GM18867 (cell line): ENCODE data around the gene VKORC1L1.
A peak's percentile ranks its signal among the peaks of the same experiment; 100 is the strongest.
"Not testable (repeated sequence)": the region's sequence is repeated elsewhere in the genome, so short reads cannot be mapped to it uniquely, and the experiment has no call there.

Experiments used
- ATAC-seq: cut with Tn5 transposase; IDR thresholded peaks from one replicate; pipeline ENCODE4 v1.9.1; 2021; ENCODE audit warnings: mild to moderate bottlenecking, moderate library complexity; ENCODE audit not compliant: unreplicated experiment

Gene VKORC1L1

DNA sequence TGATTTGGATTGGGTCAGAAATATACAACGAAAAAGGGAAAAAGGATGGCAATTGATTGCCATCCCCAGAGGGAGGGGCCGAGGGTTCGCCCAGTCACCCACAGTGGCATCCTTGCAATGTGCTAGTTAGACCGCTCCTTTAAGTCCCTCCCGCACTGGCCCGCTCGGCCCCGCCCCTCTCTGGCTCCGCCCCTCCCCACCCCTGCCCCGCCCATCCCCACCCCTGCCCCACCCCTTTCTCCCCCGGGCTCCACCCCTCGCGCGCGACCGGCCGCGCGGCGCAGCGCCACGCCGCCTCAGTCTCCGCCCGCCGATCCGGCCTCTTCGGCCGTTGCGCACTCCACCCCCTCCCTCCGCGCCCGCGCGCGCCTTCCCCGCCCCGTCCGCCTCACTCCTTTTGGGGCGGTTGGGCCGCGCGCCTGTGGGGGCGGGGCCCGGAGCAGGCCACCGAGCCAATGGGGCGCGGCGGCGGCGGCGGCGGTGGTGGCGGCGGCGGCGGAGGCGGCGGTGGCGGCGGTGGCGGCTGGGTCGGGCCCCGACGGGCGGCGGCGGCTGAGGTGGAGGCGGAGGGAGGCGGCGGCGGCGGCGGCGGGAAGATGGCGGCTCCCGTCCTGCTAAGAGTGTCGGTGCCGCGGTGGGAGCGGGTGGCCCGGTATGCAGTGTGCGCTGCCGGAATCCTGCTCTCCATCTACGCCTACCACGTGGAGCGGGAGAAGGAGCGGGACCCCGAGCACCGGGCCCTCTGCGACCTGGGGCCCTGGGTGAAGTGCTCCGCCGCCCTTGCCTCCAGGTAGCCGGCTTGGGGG lies at the start of gene VKORC1L1:
VKORC1L1 (plus strand) TSS at position 299 of the 806 bp plus-strand sequence; CDS start at position 597, 298 bp downstream.
- ATAC-seq = peak; percentile 88

DNA sequence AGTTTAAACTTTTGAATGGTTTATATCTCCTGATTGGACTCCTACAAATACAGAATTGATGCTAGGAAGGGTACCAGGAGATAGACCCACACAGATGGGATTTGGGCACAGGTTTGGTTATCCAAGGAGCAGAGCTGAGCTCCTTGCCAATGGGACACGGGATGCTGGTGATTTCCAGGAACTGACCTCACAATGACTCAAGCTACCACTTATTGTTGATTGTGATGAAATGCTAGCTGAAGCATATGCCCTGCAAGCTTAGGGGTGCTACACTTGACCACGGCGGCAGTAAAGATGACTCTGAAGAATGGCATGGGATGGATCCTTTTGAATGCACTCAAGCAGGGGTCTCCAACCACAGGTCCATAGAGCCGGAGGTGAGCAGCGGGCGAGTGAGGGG lies 45.5 kb upstream of the VKORC1L1 start:
- ATAC-seq = no peak

DNA sequence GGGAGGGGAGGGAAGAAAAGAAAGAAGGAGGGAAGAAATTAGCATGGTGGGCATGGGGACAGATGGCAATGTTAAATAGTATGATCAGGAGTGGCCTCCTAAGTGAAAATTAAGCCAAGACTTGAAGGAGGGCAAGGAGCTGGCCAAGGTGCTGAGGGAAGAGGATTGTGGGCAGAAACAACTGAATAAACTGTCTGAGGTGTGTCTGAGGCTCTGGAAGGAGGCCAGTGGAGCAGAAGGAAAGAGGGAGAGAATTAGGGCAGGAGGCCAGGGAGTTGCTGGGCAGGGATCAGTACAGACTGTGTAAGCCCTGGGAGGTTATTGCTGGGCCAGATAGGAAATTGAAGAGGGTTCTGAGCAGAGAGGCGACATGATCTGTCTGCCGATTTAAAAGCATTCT lies 40.6 kb upstream of the VKORC1L1 start:
- no peak for ATAC-seq

DNA sequence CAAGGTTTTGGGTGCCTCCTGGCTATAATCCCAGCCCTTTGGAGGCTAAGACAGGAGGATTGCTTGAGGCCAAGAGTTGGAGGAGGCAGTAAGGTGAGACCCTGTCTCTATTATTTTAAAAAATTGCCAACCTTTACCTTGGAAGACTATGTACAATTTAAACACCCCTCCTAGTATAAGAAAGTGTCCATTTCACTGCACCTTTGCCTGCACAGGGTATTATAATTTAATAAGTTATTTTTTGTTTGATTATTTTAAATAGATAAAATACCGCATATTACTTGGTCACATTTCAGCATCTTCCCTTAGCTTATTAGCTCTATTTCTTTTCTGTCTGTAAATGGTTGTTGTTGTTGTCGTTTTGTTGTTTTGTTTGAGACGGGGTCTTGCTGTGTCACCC lies 36.2 kb upstream of the VKORC1L1 start:
- not testable (repeated sequence) for ATAC-seq

DNA sequence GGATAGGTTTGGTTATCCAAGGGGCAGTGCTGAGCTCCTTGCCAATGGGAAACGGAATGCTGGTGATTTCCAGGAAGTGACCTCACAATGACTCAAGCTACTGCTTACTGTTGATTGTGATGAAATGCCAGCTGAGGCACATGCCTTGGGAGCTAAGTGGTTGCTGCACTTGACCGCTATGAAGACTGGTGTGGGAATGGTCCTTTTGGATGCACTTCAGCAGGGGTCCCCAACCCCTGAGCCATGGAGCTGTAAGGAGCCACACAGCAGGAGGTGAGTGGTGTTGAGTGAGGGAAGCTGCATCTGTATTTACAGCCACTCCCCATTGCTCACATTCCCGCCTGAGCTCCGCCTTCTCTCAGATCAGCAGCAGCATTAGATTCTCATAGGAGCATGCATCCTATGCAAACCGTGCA lies 35.3 kb upstream of the VKORC1L1 start:
- not testable (repeated sequence) for ATAC-seq

DNA sequence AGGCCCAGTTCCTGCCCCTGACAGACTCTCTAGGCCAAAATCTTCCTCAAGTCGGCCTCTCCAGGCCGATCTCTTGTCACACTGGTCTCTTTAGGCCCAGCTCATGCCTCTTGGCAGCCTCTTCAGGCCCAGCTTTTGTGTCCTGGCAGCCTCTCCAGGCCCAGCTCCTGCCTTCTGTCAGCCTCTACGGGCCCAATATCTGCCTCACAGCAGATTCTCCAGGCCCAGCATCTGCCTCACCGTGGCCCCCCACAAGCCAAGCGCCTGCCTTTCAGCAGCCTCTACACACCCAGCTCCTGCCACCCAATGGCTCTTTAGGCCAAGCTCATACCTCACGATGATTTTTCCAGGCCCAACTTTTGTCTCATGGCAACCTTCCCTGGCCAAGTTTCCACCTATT lies 33.0 kb upstream of the VKORC1L1 start:
- ATAC-seq = no peak

DNA sequence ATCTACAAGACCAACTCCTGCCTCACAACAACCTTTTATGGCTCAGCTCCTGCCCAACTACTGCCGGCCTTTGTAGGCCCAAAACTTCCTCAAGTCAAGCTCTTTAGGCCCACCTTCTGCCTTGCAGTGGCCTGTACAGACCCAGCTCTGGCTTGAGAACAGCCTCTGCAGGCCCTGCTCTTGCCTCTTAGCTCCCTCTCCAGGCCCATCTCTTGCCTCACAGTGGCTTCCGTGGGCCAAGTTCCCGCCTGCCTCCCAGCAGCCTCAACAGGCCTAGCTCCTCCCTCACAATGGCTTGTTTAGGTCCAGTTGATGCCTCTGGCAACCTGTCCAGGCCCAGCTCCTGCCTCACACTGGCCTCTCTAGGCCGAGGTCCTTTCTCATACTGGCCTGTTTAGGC lies 32.4 kb upstream of the VKORC1L1 start:
- ATAC-seq = no peak

DNA sequence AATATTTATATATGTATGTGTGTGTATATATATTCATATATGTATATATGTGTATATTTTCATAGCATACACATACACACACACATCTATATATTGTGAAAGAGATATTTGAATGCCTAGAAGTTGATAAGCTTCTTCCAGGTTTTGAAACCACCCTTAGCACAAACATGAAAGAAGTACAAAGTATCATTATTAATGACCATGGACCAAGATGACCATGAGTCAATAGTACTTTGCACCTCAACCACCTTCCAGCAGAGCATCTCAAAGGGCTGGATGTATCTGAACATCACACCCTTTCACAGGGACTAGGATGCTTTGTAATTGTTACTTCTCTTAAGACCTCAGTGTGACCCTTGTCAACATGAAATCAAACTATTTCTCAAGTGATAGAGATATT lies 29.3 kb upstream of the VKORC1L1 start:
- ATAC-seq = not testable (repeated sequence)

DNA sequence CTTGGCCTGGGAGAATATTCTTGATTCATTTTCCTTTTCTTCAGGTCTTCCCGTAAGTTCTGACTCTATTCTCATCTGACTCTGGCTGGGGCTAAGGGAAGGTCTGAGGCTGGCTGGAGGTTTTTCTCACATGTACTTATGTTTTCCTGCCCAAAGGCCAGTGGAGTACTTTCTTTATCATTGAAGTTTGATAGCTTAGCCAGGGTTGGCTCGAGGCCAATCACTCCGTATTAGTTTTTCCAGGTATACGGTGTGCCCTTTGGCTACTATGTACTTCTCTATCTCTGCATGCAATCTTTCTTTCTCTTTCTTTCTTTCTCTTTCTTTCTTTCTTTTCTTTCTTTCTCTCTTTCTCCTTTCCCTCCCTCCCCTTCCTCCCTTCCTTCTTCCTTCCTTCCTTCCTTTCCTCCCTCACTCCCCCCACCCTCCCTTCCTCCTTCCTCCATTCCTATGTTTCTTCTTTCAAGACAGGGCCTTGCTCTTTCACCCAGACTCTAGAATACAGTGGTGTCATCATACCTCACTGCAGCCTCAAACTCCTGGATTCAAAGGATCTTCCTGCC lies 26.8 kb upstream of the VKORC1L1 start:
- ATAC-seq = no peak

DNA sequence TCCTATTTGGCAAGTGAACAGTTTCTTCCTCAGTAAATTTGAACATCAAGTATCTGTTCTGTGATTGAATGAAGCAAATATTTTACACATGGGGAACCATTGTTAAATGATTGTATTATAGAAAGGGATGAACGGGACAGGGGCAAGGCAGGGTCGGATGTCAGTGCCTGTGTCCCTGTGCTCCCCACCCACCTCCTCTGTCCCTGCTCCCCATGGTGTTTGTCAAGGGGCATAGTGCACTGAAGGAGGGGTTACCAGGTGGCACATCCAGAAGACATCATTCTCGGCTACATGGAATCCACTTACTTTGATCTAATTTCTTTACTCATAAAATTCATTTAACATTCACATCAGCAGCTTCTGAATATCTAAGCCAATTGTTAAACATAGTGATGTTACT lies 19.4 kb upstream of the VKORC1L1 start:
- ATAC-seq = not testable (repeated sequence)

DNA sequence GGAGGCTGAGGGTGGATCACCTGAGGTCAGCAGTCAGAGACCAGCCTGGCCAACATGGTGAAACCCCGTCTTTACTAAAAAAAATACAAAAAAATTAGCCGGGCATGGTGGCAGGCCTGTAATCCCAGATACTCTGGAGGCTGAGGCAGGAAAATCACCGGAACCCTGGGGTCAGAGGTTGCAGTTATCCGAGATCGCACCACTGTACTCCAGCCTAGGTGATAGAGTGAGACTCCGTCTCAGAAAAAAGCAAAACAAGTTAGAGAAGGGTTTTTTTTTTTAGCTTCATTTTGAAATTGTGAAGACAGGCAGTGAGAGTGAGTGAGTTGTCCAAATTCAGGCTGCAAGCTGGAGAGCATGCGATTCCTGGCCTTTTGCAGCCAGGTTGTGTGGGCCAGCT lies 19.0 kb upstream of the VKORC1L1 start:
- not testable (repeated sequence) for ATAC-seq

DNA sequence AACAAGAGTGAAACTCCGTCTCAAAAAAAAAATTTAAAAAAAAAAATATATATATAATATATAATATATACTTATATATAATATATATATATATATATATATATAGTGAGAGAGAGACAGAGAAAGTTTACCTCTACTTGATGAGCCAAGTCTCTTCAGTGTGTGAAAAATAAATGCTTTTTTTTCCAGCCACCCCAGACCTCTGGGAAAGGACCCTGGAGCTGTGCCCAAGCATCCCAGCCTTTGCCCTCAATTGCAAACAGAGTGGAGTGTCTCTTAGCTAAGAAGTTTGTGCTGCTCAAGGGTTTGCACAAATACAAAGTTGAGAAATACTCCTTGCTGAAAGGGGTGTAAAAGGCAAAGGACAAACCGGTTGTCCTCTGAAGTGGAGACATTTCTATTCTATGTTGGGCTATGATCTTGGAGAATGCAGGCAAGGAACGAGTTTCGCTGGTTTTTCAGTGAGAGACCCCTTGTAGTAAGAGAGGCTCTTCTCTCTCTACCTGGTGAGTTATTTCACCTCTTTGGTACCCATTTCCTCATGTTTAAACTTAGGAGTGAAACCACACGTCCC lies 15.5 kb upstream of the VKORC1L1 start:
- ATAC-seq = not testable (repeated sequence)

DNA sequence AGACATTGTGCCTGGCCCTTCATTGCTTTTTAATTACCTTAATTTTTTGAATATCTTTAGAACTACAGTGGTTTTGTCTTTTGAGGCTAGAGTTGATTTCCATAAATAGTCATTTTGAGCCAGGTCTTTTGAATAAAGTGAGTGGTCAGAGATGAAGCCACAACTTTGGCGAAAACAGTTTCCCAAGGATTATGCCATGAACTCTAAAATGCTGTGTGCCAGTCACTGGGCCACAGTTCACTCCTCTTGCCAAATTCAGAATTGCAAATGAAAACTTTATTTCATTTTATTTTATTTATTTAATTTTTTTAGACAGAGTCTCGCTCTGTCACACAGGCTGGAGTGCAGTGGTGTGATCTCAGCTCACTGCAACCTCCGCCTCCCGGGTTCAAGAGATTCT lies 14.2 kb upstream of the VKORC1L1 start:
- not testable (repeated sequence) for ATAC-seq

DNA sequence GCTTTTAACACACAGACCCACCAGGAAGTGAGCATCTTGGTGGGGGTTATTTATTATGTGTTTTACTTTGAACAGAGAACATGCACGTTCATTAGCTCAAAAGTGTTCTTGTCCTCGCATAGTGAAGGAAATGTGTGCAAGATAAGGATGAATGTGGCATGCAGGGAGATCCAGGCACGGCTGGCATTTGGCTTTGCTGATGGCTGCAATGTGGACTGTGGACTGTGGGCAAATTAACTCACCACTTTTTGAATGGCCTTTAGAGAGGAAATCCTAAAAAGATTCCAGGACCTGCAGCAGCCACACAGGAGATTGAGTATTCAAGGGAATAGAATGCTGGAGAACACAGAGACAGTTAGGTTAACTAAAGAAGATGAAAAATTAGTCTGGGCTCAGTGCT lies 6.6 kb upstream of the VKORC1L1 start:
- ATAC-seq = not testable (repeated sequence)

DNA sequence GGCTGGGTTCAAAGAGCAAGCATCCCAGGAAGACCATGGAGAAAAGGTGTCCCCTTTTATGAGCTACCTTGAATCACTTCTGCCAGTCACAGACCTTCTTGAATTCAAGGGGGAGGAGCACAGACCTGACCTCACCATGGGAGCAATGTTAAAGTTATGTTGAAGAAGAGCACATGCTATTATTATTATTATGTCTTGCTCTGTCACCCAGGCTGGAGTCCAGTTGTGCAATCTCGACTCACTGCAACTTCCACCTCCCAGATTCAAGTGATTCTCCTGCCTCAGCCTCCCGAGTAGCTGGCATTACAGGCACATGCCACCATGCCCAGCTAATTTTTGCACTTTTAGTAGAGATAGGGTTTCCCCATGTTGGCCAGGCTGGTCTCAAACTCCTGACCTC lies 5.2 kb upstream of the VKORC1L1 start:
- not testable (repeated sequence) for ATAC-seq

DNA sequence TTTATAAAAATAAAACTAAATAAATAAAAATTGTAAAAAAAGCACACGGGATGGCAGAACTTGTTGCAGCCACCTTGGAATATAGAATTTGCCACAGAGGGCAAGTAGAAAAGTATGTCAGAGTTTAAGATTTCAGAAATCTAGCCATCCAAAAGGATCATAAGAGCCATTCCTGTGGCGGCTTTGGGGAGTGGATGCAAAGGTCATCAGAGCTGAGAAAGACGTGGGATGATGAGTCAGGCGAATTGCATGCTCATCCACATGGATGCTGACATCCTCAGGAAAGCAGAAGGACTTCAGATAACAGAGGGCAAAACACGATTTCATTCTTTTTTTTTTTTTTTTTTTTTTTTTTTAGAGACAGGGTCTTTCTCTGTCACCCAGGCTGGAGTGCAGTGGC lies 3.6 kb upstream of the VKORC1L1 start:
- ATAC-seq = not testable (repeated sequence)

DNA sequence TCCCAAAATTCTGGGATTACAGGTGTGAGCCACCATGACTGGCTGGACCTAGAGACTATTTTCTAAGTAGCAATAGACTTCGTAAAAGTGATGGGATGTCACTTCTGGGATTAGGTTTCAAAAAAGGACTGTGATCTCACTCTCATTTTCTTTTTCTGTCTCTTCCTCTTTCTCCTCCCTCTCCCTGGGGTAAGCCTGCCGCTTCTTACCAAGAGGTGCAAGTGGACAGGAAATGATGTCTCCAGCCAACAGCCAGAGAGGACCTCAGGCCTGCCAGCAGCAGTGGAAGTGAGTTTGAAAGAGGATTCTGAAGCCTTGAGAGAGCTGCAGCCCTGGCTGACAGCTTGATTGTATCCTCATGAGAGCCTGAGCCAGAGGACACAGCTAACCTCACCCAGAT lies 1.4 kb upstream of the VKORC1L1 start:
- ATAC-seq = peak; percentile 17

DNA sequence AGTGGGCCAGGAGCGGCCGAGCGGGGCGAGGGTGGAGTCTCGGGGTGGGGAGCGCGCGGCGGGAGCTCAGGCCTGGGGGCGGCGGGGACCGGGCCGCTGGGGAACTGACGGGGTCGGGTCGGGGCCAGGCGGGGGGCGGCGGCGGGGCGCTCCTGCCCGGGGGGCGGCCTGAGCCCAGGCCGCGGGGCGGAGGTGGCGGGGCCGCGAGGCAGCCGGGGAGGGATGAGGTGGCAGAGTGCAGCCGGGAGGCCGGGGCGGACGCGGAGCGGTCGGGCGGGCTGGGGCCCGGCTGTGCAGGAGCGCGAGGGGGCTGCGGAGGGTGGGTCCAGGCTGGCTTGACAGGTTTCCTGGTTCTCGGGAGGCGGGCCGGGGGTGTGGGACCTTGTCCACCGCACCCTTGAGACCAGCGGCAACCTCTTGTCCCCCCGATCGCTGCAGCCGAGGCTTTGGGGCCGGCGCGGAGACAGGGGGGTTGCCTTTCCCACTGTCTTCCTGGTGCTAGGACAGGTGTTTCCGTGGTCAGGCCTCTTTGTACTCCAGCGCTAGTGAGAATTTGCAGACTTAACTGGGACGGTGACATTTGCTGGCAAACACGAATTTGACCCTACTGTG lies 814 bp downstream of the VKORC1L1 start:
- peak; percentile 33 for ATAC-seq

DNA sequence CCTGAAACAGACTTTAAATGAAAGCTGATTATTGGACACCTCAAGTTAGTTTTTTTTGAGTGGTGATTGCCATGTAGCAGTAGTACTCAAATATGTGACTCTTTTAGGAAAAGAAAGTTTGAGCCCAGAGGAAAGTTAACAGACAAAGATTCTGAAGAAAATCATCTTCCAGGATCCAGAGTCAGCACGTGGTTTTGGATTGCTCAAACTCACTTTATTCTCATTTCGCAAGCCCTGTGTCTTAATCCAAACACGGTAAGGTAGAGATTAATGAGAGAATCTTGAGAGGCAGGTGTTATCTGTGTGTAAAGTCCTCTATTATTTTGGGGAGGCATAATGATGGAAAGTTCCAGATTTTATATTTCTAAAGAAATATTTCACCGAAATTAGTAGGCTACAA lies 2.8 kb downstream of the VKORC1L1 start:
- not testable (repeated sequence) for ATAC-seq

DNA sequence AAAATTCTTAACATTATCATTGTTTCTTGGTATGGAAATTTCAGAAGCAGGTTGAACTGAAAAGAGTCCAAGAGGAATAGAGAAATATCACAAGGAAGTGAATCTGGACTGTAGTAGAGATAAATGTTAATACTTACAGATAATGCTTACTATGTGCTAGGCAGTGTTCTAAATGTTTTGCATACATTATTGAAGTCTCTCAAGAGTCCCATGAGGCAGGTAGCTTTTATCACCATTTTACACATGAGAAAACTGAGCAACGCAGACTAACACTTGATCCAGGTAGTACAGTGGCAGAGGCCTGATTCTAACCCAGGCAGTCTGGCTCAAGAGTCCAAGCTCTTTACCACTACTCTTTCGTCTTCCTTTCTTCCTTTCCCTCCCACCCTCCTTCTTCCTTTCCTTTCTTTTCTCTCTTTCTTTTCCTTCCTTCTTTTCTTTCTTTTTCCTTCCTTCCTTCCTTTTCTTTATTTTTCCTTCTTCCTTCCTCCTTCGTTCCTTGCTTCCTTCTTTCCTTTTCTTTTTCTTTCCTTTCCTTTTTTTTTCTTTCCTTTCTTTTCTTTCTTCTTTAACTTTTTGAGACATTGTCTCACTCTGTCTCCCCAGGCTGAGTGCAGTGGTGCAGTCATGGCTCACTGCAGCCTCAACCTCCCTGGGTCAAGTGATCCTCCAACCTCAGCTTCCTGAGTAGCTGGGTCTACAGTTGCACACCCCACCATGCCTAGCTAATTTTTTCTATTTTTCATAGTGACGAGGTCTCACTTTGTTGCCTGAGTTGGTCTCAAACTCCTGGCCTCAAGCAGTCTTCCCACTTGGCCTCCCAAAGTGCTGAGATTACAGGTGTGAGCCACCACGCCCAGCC lies 6.6 kb downstream of the VKORC1L1 start:
- not testable (repeated sequence) for ATAC-seq

DNA sequence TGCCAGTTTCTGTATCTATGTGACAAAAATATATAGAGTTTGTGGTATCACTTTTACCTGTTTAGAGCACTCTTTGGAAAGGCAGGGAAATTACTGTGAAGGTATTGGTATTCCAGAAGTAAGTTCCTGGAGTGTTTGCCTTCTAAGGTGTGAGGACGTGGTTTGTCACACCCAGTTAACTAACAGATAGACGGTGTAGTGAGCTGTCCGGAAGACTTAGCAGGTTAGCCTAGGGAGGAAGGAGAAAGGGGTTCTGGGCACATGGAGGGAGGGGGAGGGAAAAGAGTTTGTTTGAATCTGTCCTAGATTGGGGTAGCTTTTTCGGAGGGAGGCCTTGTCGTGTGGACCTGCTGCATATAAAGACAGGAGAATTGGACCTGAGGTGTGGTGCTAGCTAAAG lies 7.4 kb downstream of the VKORC1L1 start:
- ATAC-seq = not testable (repeated sequence)
